Measurements from ENCODE around the gene CFAP46. TPM values are rescaled to one million over a fixed set of nuclear protein-coding genes. Genes with fewer than 3 reads are reported as not detected.

Gene CFAP46
- total RNA-seq, 1 donor from 2014 or later, result 0.39 TPM

DNA sequence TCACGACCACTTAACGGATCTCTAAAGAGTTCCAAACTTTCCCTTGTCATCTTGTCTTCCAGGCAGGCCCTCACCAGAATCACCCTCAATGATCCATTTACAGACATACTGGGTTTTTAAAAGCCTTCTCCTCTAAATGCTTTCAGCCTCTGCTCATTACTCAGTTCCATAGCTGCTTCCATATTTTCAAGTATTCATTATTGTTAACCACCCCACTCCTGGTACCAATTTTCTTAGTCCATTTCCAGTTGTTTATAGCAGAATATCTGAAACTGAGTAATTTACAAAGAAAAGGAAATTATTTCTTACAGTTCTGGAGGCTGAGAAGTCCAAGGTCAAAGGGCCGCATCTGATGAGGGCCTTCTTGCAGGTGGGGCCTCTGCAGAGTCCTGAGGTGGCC, 100.0 kb downstream of the CFAP46 start:
- DNase-seq, result no peak

DNA sequence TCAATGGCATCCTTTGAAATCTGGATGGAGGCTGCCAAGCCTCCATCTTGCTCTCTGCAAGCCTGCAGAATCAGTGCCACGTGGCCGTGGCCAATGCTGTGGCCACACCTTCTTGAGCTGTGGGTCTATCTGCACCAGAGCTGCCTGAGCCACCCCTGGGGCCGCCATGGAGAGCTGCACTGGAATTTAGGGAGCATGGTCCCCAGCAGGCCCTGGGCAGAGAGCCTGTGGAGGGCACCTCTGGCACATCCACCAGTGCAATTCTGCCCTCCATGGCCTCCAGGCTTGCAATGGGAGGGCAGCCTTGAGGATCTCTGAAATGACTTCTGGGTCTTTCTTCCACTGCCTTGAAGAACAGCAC, 100.8 kb downstream of the CFAP46 start:
- no peak for DNase-seq

- DNase-seq, result no peak
Measured at GRCh38 chr10:132840698-132841614, 101.4 kb downstream of the CFAP46 start.

DNA sequence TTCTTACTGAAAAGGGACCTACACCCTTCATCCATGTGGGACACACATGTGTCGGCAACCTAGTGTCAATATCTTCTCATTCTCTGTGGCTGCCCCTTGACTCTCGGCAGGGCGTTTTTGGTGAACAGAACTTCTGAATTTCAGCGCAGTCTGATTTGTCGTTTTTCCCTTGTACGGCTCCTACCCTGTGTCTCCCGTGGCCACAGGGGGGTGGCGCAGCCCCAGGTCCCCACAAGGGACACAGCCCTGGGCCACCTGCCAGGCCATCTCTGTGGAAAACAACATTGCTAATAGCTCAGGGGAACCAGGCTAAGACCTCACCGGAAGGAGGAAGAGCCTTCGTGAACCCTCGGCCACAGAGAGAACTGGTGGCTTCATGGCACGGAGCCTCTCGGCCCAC, 103.3 kb downstream of the CFAP46 start:
- no peak for DNase-seq

GRCh38 chr10:132838346-132838970, 103.9 kb downstream of the CFAP46 start:
- no peak for DNase-seq

DNA sequence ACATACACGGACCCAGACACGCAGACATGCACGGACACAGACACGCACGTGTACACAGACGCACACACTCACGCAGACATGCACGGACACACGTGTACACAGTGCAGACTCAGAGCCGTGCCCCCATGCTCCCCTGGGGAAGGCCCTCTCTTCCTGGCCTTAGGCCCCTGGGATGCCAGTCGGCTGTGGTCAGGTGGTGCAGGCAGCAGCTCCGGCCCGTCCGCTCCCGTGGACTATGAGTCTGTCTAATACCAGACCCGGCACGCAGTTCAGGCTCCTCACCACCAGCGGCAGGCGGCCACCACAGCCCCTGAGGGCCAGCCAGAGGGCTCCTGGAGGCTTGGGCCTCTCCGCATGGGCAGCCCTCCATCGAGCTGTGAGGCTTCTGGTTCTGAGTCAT, 104.5 kb downstream of the CFAP46 start:
- DNase-seq, result no peak

DNA sequence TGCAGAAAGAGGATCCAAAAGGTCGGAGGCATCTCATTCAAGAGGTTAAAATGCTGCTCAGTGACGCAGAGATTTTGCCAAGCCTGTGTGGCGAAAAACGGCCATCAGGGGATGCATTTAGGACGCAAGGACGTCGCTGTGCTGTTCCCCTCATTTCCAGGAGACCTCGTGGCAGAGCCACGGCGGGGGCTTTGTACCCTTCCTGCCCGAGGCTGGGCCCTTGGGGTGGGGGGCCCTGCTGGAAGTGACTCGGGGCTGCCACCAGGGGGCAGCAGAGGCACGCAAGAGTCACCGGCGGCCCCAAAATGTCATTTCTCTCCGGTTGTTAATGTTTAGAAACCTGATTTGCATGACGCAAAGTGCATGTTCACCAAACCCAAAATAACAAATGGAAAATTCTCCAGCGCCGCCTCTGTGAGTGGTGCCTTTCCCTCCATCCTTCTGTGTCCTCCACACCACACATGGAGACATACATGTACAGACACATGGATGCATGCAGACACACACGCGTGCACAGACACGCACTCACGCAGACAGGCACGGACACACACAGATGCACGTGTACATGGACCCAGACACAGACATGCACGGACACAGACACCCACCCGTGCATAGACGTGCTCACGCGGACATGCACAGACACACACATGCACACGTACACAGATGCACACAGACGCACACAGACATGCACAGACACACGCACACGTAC, 105.4 kb downstream of the CFAP46 start:
- DNase-seq, result peak; percentile 9

DNA sequence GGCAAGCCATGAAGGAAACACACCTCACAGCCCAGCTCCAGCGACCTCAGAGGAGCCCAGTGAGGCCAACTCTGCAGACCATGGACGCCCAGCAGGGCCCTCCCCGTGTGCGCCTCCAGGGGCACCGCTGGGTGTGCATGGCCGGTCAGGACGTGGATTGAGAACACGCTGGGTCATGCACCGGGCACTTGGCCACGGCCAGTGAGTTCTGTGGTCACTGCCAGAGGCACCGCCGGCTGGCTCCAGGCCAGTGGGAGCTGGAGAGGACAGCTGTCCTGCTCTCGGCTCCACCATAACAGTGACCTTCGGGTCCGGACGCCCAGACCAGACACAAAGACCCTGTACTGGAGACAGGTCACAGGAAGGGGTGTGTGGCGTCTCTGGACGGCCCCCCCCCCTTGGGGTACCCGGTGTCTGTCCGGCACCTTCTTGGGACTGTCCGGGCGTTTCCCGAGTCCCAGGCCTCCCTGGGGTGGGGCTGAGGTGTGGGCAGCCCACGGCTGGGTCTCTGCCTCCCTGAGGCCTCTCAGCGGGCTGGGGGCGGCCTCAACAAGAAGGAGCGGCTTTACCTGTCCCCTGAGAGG, 106.0 kb downstream of the CFAP46 start:
- no peak for DNase-seq

- no peak for DNase-seq
Measured at GRCh38 chr10:132835848-132836233, 106.5 kb downstream of the CFAP46 start.

GRCh38 chr10:132834891-132835847, 107.2 kb downstream of the CFAP46 start:
- DNase-seq, result no peak

DNA sequence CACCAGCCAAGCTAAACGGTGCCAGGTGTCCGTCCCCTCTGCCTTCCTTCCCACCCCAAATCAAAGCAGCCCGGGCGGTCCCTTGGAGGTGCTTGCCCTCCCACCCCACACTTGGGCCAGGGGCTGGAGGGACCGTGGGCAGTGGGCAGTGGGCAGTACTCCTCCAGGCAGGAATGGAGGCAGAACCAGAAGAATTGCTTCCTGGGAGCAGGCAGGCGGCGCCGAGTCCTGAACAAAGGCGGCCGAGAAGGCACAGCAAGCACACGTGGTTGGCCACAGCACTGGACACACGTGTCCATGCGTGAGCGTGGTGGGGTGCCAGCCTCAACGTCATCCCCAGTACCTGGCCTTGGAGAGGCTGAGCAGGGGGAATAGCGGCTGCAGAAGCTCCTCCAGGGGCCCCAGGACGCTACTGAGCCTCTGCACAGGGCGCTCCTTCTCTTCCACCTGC, 108.0 kb downstream of the CFAP46 start:
- DNase-seq, result no peak

- DNase-seq, result no peak
Measured at GRCh38 chr10:132833421-132834111, 108.8 kb downstream of the CFAP46 start.

DNA sequence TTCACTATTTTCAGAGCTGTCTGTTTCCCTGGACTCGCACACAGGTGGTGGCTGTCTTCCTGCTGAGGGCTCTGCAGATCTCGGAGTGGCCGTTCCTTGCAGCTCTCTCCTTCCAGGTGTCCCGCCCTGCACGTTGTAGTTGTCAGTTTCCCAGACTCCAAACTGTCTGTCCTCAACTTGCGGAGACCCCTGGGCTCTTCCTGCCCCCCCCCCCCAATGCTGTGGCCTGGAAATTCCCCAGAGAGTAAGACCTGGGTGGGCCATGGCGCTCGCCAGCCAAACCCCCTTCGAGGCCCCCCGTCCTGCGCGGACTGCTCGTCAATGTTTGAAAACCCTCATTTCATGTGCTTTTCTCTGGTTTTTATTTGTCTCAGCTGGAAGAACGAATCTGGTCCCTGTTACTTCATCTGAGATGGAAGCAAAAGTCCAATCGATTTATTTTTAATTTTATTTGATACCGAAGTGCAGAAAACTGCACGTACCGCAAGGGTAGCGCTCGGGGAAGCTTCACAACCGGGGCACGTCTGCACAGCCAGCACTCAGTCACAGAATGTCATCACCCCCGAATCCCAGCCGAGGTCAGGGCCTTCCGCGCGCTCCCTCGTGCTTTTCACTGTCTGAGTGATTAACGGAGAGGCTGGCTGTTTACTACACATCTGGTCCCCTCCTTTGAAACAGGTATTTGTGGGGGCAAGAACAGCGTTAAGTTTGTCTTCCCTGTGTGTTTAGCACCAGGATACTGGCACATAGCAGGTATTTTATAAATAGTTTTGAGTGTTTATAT, 110.0 kb downstream of the CFAP46 start:
- no peak for DNase-seq

- DNase-seq, result no peak
Measured at GRCh38 chr10:132829403-132829802, 113.0 kb downstream of the CFAP46 start.

- no peak for DNase-seq
Measured at GRCh38 chr10:132828681-132829080, 113.7 kb downstream of the CFAP46 start.

- no peak for DNase-seq
Measured at GRCh38 chr10:132827861-132828539, 114.4 kb downstream of the CFAP46 start.

- no peak for DNase-seq
Measured at GRCh38 chr10:132827423-132827789, 115.0 kb downstream of the CFAP46 start.

GRCh38 chr10:132826524-132827422, 115.6 kb downstream of the CFAP46 start:
- no peak for DNase-seq

Data from skin of body (tissue), 2 donors.